Fibroblast of pulmonary artery (primary cell): ENCODE results near the gene TAF4.

Experiments
- DNase-seq: peaks from one replicate; pipeline ENCODE4 v3.0.0-alpha.2; 2010; ENCODE audit warnings: low read depth
- H3K4me3 ChIP-seq: replicated peaks from 2 replicates; pipeline ENCODE4 v1.5.1; 2011; ENCODE audit warnings: low read depth, mild to moderate bottlenecking, control low read depth, low read length, moderate library complexity
- TF ChIP-seq, protein P1 (sequence below): IDR thresholded peaks from 2 replicates; pipeline ENCODE4 v1.5.1; 2011; ENCODE audit warnings: mild to moderate bottlenecking, control low read depth, low read length, inconsistent platforms; ENCODE audit errors: missing control alignments

TAF4 gene

DNA sequence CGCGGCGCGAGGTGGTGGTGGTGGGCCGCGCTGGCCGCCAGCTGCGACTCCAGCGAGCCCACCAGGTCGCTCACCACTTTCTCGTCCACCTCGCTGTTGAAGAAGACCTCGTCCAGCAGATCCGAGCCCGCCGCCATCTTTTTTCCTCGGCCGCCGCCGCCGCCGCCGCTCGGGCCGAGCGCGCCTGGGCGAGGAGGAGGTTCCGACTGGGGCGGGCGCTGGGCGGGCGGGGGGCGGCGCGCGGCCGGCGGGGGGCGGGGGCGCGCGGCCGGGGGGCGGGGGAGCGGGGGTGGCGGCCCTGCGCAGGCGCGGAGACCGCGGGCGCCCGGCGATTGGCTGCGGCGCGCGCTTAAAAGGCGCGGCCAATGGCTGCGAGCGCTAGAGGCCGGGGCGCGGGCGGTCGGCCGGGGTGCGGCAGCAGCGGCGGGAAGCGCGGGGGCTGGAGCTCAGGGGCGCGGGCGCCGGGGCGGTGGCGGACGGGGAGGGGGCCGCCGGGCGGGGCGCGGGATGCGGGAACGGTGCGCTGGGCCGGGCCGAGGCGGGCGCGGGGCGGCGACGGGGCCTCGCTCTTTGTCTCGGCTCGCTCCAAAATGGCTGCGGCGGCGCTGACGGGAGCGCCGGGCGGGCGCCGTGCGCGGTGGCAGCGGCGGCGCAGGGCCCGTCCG lies at the start of gene TAF4:
Gene TAF4 (minus strand): TSS at position 208 of the 665 bp plus-strand sequence. CDS start 71 bp downstream, at position 137.
- peak; percentile 74 for DNase-seq
- TF ChIP-seq, protein P1, sequence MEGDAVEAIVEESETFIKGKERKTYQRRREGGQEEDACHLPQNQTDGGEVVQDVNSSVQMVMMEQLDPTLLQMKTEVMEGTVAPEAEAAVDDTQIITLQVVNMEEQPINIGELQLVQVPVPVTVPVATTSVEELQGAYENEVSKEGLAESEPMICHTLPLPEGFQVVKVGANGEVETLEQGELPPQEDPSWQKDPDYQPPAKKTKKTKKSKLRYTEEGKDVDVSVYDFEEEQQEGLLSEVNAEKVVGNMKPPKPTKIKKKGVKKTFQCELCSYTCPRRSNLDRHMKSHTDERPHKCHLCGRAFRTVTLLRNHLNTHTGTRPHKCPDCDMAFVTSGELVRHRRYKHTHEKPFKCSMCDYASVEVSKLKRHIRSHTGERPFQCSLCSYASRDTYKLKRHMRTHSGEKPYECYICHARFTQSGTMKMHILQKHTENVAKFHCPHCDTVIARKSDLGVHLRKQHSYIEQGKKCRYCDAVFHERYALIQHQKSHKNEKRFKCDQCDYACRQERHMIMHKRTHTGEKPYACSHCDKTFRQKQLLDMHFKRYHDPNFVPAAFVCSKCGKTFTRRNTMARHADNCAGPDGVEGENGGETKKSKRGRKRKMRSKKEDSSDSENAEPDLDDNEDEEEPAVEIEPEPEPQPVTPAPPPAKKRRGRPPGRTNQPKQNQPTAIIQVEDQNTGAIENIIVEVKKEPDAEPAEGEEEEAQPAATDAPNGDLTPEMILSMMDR = no peak
- H3K4me3 ChIP-seq = peak within 1 kb of the TSS; percentile 64

DNA sequence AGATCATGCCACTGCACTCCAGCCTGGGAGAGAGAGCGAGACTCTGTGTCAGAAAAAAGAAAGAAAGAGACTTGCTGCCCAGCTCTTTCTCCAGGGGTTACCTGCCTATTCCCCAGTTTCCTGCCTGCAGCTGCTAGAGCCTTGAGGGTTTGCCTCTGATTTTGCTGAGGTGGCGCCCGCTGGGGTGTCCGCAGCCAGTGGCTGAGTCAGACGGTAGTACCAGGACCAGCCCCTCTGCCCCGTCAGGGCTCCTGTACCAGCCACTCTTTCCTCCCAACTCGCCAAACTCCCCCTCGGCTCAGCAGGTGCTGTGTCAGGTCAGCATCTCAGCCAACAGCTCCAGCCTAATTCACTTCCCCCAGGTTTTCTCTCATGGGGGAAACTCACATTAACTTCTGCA lies 49.2 kb upstream of the TAF4 start:
- H3K4me3 ChIP-seq = no peak overlapping the region
- no peak for DNase-seq
- TF ChIP-seq, protein P1 = no peak

DNA sequence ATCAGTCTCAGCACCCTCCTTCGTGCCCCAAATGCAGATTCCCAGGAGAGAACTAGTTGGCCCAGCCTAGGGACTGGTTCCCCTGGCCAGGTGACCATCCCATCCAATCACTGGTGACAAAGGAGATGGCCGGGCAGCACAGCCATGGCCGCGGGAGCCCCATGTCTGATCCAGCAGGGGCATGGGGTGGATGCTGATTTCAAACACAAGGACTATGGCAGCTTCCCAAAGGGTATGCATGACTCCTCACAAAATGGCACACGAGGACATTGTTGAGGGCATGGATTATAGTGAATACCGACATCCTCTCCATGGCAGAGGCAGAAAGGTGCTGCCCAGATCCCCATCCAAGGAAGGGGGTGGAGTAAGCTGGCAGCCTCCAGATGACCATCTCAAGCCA lies 46.7 kb upstream of the TAF4 start:
- no peak for DNase-seq
- H3K4me3 ChIP-seq = no peak overlapping the region
- TF ChIP-seq, protein P1 = no peak

DNA sequence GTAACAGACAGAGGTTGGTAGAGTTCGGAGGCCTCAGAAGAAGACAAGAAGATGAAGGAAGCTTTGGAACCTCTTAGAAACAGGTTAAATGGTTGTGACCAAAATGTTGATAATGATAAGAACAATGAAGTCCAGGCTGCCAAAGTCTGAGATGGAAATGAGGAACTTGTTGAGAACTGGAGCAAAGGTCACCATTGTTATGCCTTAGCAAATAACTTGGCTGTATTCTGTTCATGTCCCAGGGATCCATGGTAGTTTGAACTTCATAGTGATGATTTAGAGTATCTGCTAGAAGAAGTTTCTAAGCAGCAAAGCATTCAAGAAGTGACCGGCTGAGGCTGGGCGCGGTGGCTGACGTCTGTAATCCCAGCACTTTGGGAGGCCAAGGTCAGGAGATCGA lies 45.5 kb upstream of the TAF4 start:
- no peak overlapping the region for H3K4me3 ChIP-seq
- TF ChIP-seq, protein P1 = no peak
- DNase-seq = no peak

- no peak for DNase-seq
- no peak overlapping the region for H3K4me3 ChIP-seq
- TF ChIP-seq, protein P1 = no peak
Observed at GRCh38 chr20:62105592-62105991, 39.9 kb upstream of the TAF4 start.

DNA sequence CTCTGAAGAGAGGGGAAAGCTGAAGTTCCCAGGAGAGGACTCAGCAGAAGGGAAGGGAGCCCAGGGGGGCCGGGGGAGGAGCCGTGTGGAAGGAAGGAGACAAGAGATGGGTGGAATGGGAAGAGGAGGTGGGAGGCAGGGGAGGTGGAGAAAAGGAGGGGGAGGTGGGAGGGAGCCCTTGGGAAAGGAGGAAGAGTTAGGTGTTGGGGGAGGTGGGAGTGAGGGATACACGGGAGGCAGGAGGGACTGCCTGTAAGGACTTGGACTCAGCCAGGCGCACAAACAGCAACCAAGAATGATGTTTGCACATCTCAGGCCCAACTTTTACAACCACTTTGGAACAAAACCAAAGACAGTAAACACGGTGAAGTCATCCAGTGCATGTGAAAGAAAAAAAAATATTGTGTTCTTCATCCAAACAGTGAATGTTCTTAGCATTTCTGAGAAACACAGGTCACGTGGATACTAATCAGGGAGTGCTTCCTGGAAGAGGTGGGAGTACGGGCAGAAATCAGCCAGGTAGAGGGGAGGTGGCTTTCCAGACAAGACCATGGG lies 39.2 kb upstream of the TAF4 start:
- DNase-seq = peak; percentile 15
- TF ChIP-seq, protein P1 = no peak
- no peak overlapping the region for H3K4me3 ChIP-seq
